RWPE1 (cell line): ENCODE results near the gene DDX41.

Experiments
- CTCF ChIA-PET: fragments of 350-600 bp; sonication (Branson Sonifier 250); formaldehyde crosslinking; extraction: SDS; loops from one replicate; lab custom pipeline; 2021; lab: Yijun Ruan, JAX
- POLR2A ChIA-PET: fragments of 400-600 bp; formaldehyde crosslinking; extraction: SDS; loops from one replicate; lab custom pipeline; 2020; ENCODE audit warnings: antibody characterized with exemption; ENCODE audit not compliant: low non-redundant PET; lab: Yijun Ruan, JAX
- DNase-seq: peaks from one replicate; pipeline ENCODE4 v3.0.0; 2012; ENCODE audit warnings: low spot score
- H3K27ac ChIP-seq: fragments of 450-650 bp; 2 replicates; pipeline ENCODE4 v1.5.1; 2017
- TF ChIP-seq, protein P1 (sequence below): fragments of 450-650 bp; conservative IDR thresholded peaks from 2 replicates; pipeline ENCODE4 v1.5.1; 2017; ENCODE audit warnings: low read depth, mild to moderate bottlenecking

DDX41 gene

DNA sequence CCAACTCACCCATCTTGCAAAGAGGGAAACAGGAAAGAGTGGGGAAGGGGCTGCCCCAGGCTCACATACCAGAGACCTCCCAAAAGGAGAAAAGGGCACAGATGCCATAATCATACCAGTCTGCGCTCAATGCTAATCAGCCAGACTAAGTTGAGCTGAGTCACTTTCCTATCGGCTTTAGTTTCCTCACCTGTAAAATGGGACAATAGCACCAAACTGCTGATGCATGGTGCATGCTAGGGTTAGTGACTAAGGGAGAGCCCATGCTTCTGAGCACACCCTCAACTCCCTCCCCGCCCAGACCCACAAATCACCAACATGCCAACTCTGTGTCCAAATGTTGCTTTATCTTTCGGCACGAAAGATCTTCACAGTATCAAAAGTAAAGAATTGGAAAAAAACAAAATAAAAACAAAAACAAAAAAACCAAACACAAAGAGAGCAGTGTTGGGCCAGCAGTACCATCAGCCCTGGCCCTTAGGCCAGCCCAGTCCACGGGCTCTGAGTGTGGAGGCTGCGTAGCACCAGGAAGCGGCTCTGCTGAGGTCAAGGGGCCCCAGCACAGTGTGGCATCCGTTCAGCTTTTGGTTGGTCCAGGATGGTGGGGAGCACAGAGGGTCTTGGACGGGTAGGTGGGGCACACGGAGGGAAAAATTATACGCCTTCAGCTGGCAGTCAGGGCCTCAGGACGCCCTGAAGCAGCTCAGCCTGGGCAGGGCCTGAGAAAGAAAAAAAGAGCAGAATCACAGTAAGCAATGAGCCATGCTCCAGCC lies 2.9 kb upstream of the DDX41 start:
- ChIA-PET CTCF (interaction anchor here (0.6 to 1.2 kb wide), 2 partner anchors 42 to 73 kb away, joined by 3 to 4 read pairs; no protein-coding TSS in a partner anchor), POLR2A (no interaction called here)
- H3K27ac ChIP-seq: peak overlapping the region; percentile 51
- TF ChIP-seq, protein P1, sequence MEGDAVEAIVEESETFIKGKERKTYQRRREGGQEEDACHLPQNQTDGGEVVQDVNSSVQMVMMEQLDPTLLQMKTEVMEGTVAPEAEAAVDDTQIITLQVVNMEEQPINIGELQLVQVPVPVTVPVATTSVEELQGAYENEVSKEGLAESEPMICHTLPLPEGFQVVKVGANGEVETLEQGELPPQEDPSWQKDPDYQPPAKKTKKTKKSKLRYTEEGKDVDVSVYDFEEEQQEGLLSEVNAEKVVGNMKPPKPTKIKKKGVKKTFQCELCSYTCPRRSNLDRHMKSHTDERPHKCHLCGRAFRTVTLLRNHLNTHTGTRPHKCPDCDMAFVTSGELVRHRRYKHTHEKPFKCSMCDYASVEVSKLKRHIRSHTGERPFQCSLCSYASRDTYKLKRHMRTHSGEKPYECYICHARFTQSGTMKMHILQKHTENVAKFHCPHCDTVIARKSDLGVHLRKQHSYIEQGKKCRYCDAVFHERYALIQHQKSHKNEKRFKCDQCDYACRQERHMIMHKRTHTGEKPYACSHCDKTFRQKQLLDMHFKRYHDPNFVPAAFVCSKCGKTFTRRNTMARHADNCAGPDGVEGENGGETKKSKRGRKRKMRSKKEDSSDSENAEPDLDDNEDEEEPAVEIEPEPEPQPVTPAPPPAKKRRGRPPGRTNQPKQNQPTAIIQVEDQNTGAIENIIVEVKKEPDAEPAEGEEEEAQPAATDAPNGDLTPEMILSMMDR: no peak
- DNase-seq: no peak

DNA sequence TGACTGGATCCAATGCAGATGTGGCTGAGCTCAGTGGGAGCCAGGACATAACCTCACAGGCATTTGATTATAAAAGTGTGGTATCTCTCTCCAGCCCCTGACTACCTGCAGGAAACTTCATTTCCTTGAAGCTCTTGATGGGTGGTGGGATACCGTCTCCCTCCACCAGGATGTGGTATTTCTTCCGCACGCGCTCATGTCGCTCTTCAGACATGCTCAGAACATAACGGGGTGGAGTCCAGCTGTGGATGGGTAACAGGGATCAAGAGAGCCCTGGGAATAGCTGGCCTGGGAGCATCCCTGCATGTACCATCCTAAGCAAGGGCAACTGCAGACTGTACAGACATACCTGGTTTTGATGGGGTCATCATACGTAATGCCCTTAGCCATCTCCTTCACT lies 1.2 kb downstream of the DDX41 start:
- POLR2A ChIA-PET: no interaction called here
- TF ChIP-seq, protein P1: no peak
- DNase-seq: no peak
- peak overlapping the region; percentile 91; the same call in 1 of the 2 replicates for H3K27ac ChIP-seq
- CTCF ChIA-PET: interaction anchor here (0.6 to 2.4 kb wide), 4 partner anchors 9 to 17 kb away, joined by 3 to 21 read pairs (median 4); no protein-coding TSS in a partner anchor

DNA sequence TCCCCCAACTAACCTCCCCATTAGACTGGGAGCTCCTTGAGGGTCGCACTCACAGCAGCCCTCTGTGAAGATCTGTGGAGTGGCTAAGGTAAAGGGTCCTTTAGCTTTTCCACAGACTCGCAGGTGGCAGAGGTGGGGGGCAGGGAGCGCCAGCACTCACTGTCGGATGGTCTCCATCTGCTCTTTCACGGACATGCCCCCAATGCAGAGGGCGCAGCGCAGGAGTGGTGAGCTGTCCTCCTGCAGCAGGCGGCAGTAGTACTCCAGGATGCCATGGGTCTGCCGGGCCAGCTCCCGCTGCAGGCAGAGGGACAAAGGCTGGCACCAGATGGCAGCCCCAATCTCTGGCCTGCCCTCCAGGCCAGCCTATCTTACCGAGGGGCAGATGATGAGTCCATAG lies 2.2 kb downstream of the DDX41 start:
- H3K27ac ChIP-seq: peak overlapping the region; percentile 2; the same call in 1 of the 2 replicates
- DNase-seq: no peak
- ChIA-PET POLR2A (no interaction called here), CTCF (interaction anchor here (1.0 kb wide), 1 partner anchor 13 kb away, joined by 8 read pairs; no protein-coding TSS in a partner anchor)
- TF ChIP-seq, protein P1: no peak

DNA sequence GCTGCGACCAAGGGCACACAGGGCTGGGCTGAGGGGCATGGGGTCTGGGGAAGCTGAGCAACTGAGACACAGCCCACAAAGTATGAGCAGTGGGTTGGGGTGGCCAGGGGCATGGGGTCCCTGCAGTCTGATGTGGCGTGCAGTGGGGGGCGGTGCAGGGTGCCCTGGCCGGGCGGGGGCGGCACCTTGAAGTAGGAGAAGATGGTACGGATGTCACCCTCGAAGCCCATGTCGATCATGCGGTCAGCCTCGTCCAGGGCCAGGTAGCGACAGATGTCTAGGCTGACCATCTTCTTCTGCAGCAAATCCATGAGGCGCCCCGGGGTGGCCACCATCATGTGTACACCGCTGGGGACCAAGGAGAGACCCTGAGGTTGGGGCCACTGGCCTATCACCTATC lies 3.3 kb downstream of the DDX41 start:
- CTCF ChIA-PET: interaction anchor here (0.6 kb wide), 1 partner anchor 57 kb away, joined by 5 read pairs; no protein-coding TSS in a partner anchor
- DNase-seq: no peak
- H3K27ac ChIP-seq: peak overlapping the region; percentile 2; the same call in 1 of the 2 replicates
- TF ChIP-seq, protein P1: no peak
- POLR2A ChIA-PET: no interaction called here

DNA sequence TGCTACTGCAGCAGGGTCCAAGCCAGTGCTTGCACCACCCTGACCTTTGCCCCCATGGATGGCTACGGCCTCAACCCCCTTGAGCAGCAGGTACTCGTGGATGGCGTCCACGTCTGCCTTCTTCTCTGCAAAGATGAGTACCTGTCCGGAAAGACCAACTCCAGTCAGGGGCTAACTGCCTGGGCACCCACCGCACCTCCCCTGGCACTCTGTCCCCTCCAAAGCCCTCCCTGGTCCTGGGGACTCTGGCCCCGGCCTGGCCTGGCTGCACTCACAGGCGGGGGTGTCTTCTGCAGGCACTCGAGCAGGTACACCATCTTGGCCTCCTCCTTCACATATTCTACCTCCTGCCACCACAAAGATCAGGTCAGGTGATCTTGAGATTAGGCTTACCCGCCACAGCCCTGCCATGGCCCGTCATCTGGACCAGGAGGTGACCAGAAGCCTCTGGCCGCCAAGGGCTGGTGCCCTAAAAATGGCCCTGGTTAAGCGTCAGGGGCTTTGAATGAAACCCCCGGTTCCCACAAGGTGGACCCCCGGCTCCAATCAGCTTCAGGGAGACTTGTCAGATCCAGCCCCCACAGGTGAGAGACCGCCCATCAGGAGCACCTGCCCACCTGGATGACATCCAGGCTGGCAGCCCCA lies 3.9 kb downstream of the DDX41 start:
- CTCF ChIA-PET: no interaction called here
- no peak for DNase-seq

More for the DNA sequence above, 3.9 kb downstream of the DDX41 start:
- H3K27ac ChIP-seq: no peak overlapping the region
- TF ChIP-seq, protein P1: no peak
- POLR2A ChIA-PET: no interaction called here
